ENCODE results near the gene AP2B1. TPM values are rescaled to one million over a fixed set of nuclear protein-coding genes. Genes with fewer than 3 reads are reported as not detected.

The AP2B1 gene
- total RNA-seq, 2 donors from 2014 or later, result 255 to 258 TPM

DNA sequence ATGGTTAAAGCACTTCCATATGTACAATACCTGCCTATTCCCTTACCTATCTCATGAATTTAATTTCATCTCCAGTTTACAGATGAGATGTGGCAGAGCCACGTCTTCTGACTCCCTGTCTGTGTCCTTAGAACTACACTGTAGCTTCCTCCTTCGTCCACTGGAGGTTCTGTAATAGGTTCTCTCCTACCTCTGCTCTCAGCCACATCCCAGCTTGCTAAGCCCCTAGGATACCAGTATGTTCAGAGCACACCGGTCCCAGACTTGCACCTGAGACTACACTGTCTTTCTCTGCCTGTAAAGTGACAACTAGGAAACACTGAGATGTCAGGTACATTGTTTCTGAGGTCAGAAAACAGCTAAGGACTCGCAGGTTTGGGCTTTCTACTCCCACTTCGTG is 140.5 kb downstream of the AP2B1 start:
- Mint-ChIP-seq H3K4me1 (peaks cover 57% of the 10 kb centered on the region), H3K27ac (no peak overlapping the region), H3K27me3 (ENCODE audit: insufficient read depth) (peaks cover 4% of the 10 kb centered on the region), H3K9me3 (no peaks in the 10 kb centered on the region), H3K36me3 (ENCODE audit: low read depth) (peaks cover 27% of the 10 kb centered on the region), H3K4me3 (no peak overlapping the region)
- H3K27me3 ChIP-seq (ENCODE audit: control insufficient read depth, insufficient read depth, low read length, poor library complexity, severe bottlenecking), result no peaks in the 10 kb centered on the region
- TF ChIP-seq, protein P1, sequence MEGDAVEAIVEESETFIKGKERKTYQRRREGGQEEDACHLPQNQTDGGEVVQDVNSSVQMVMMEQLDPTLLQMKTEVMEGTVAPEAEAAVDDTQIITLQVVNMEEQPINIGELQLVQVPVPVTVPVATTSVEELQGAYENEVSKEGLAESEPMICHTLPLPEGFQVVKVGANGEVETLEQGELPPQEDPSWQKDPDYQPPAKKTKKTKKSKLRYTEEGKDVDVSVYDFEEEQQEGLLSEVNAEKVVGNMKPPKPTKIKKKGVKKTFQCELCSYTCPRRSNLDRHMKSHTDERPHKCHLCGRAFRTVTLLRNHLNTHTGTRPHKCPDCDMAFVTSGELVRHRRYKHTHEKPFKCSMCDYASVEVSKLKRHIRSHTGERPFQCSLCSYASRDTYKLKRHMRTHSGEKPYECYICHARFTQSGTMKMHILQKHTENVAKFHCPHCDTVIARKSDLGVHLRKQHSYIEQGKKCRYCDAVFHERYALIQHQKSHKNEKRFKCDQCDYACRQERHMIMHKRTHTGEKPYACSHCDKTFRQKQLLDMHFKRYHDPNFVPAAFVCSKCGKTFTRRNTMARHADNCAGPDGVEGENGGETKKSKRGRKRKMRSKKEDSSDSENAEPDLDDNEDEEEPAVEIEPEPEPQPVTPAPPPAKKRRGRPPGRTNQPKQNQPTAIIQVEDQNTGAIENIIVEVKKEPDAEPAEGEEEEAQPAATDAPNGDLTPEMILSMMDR (conservative IDR thresholded peaks at IDR 0.05), result peak; percentile 27
- H3K27ac ChIP-seq (ENCODE audit: low read depth, low read length), result no peak overlapping the region
- peaks cover 45% of the 10 kb centered on the region for H3K36me3 ChIP-seq (ENCODE audit: control insufficient read depth, insufficient read depth, low read length)
- peaks cover 34% of the 10 kb centered on the region for H3K4me1 ChIP-seq (ENCODE audit: control insufficient read depth, insufficient read depth, low read length)
- H3K9ac ChIP-seq (ENCODE audit: extremely low read depth, low read length, poor library complexity, severe bottlenecking), result no peak overlapping the region
- H3K9me3 ChIP-seq (ENCODE audit: control insufficient read depth, low read length), result no peaks in the 10 kb centered on the region
- H3K4me3 ChIP-seq (ENCODE audit: low read length), result no peak overlapping the region
- peak; percentile 52 for DNase-seq
- 92 to 94% methylated on average over 5 of the region's 5 CpGs for WGBS, 2 experiments (ENCODE audit: insufficient coverage in 1 of 2, insufficient read length in 1 of 2)

- Mint-ChIP-seq H3K27ac (peak overlapping the region; percentile 32), H3K9me3 (no peaks in the 10 kb centered on the region), H3K36me3 (ENCODE audit: low read depth) (peaks cover 23% of the 10 kb centered on the region), H3K4me3 (peak overlapping the region; percentile 29), H3K4me1 (peaks cover 57% of the 10 kb centered on the region), H3K27me3 (ENCODE audit: insufficient read depth) (peaks cover 11% of the 10 kb centered on the region)
- no peaks in the 10 kb centered on the region for H3K9me3 ChIP-seq (ENCODE audit: control insufficient read depth, low read length)
- WGBS, 2 experiments (ENCODE audit: insufficient coverage in 1 of 2, insufficient read length in 1 of 2), result 88 to 100% methylated on average over 2 to 3 of the region's 3 CpGs
- H3K36me3 ChIP-seq (ENCODE audit: control insufficient read depth, insufficient read depth, low read length), result peaks cover 40% of the 10 kb centered on the region
- no peak overlapping the region for H3K9ac ChIP-seq (ENCODE audit: extremely low read depth, low read length, poor library complexity, severe bottlenecking)
- H3K4me3 ChIP-seq (ENCODE audit: low read length), result no peak overlapping the region
- DNase-seq, result peak; percentile 57
- H3K27ac ChIP-seq (ENCODE audit: low read depth, low read length), result no peak overlapping the region
- peaks cover 34% of the 10 kb centered on the region for H3K4me1 ChIP-seq (ENCODE audit: control insufficient read depth, insufficient read depth, low read length)
- H3K27me3 ChIP-seq (ENCODE audit: control insufficient read depth, insufficient read depth, low read length, poor library complexity, severe bottlenecking), result no peaks in the 10 kb centered on the region
- TF ChIP-seq, protein P1 (conservative IDR thresholded peaks at IDR 0.05), result no peak
Measured at GRCh38 chr17:35728551-35728950, 141.4 kb downstream of the AP2B1 start.

- Mint-ChIP-seq H3K4me3 (peak overlapping the region; percentile 29), H3K27me3 (ENCODE audit: insufficient read depth) (peaks cover 14% of the 10 kb centered on the region), H3K4me1 (peaks cover 57% of the 10 kb centered on the region), H3K27ac (peak overlapping the region; percentile 83), H3K9me3 (no peaks in the 10 kb centered on the region), H3K36me3 (ENCODE audit: low read depth) (peaks cover 16% of the 10 kb centered on the region)
- H3K4me1 ChIP-seq (ENCODE audit: control insufficient read depth, insufficient read depth, low read length), result peaks cover 34% of the 10 kb centered on the region
- H3K4me3 ChIP-seq (ENCODE audit: low read length), result peak overlapping the region; percentile 63
- H3K36me3 ChIP-seq (ENCODE audit: control insufficient read depth, insufficient read depth, low read length), result peaks cover 36% of the 10 kb centered on the region
- no peaks in the 10 kb centered on the region for H3K27me3 ChIP-seq (ENCODE audit: control insufficient read depth, insufficient read depth, low read length, poor library complexity, severe bottlenecking)
- WGBS, 2 experiments (ENCODE audit: insufficient coverage in 1 of 2, insufficient read length in 1 of 2), result 7 to 45% methylated on average over 2 to 4 of the region's 4 CpGs
- peak; percentile 89 for DNase-seq
- no peak overlapping the region for H3K27ac ChIP-seq (ENCODE audit: low read depth, low read length)
- TF ChIP-seq, protein P1 (conservative IDR thresholded peaks at IDR 0.05), result no peak
- no peak overlapping the region for H3K9ac ChIP-seq (ENCODE audit: extremely low read depth, low read length, poor library complexity, severe bottlenecking)
- no peaks in the 10 kb centered on the region for H3K9me3 ChIP-seq (ENCODE audit: control insufficient read depth, low read length)
Measured at GRCh38 chr17:35729405-35729833, 142.3 kb downstream of the AP2B1 start.
